Epithelial cell of proximal tubule (primary cell): Measurements from ENCODE around the gene NR1H2. TPM values are rescaled to one million over a fixed set of nuclear protein-coding genes. Genes with fewer than 3 reads are reported as not detected.

ENCODE experiments used
- DNase-seq: peaks from one replicate; pipeline ENCODE4 v3.0.0-alpha.2; 2011; ENCODE audit warnings: low read depth
- H3K4me3 ChIP-seq: 2 replicates; pipeline ENCODE4 v1.5.1; 2011; ENCODE audit warnings: low read depth, mild to moderate bottlenecking, low read length
- CTCF ChIP-seq: conservative IDR thresholded peaks from 2 replicates; pipeline ENCODE4 v1.5.1; 2012; ENCODE audit warnings: low read depth, mild to moderate bottlenecking, low read length
- total RNA-seq: library from RNA; depleted of rRNA; stranded (reverse); fragments of >200 nt; gene quantifications from 2 replicates; pipeline ENCODE4 v1.2.3, GENCODE V29; 2015

The NR1H2 gene
- total RNA-seq, 1 donor from 2014 or later: 67.5 TPM

GRCh38 chr19:50377051-50377461 is 799 bp downstream of the NR1H2 start:
- H3K4me3 ChIP-seq: peak overlapping the region; percentile 35
- DNase-seq: no peak
- no peak for TF ChIP-seq CTCF

- TF ChIP-seq CTCF: no peak
- H3K4me3 ChIP-seq: no peak overlapping the region
- no peak for DNase-seq
Measured at GRCh38 chr19:50377517-50377916, 1.3 kb downstream of the NR1H2 start.

GRCh38 chr19:50378169-50378862 is 2.1 kb downstream of the NR1H2 start:
- TF ChIP-seq CTCF: no peak
- H3K4me3 ChIP-seq: no peak overlapping the region
- DNase-seq: no peak

GRCh38 chr19:50378863-50379236 is 2.6 kb downstream of the NR1H2 start:
- no peak overlapping the region for H3K4me3 ChIP-seq
- TF ChIP-seq CTCF: no peak
- DNase-seq: no peak

GRCh38 chr19:50379602-50380001 is 3.3 kb downstream of the NR1H2 start:
- H3K4me3 ChIP-seq: no peak overlapping the region
- DNase-seq: no peak
- no peak for TF ChIP-seq CTCF

GRCh38 chr19:50380137-50380536 is 3.9 kb downstream of the NR1H2 start:
- TF ChIP-seq CTCF: no peak
- DNase-seq: no peak
- no peak overlapping the region for H3K4me3 ChIP-seq

GRCh38 chr19:50380751-50381151 is 4.5 kb downstream of the NR1H2 start:
- DNase-seq: no peak
- TF ChIP-seq CTCF: no peak
- no peak overlapping the region for H3K4me3 ChIP-seq
